A673 (cell line): ENCODE data around the gene IMMP2L. TPM values are rescaled to one million over a fixed set of nuclear protein-coding genes. Genes with fewer than 3 reads are reported as not detected.
"Not testable (repeated sequence)": the region's sequence is repeated elsewhere in the genome, so short reads cannot be mapped to it uniquely, and the experiment has no call there.

Experiments used
- BruUV-seq: library from RNA; stranded (reverse); fragments of 400-500 nt; replicated peaks from 2 replicates; lab custom pipeline; 2021; lab: Mats Ljungman, UMichigan
- CTCF ChIA-PET: fragments of 300-600 bp; sonication (Branson Sonifier 250); formaldehyde crosslinking; loops from one replicate; lab custom pipeline; 2022; ENCODE audit warnings: antibody characterized with exemption; lab: Charles Lee
- POLR2A ChIA-PET: fragments of 300-600 bp; sonication (Branson Sonifier 250); formaldehyde crosslinking; loops from one replicate; lab custom pipeline; 2022; ENCODE audit warnings: antibody characterized with exemption; ENCODE audit not compliant: low non-redundant PET; lab: Charles Lee
- DNase-seq: peaks from one replicate; pipeline ENCODE4 v3.0.0-alpha.2; 2015; ENCODE audit warnings: low spot score
- H3K27ac ChIP-seq: fragments of 200-600 bp; sonication (generic); 2 replicates; pipeline ENCODE4 v1.5.1; 2016; ENCODE audit warnings: mixed run types, low read depth, mild to moderate bottlenecking, mixed read lengths, antibody characterized with exemption, low read length; ENCODE audit not compliant: poor library complexity, severe bottlenecking
- H3K27me3 ChIP-seq: fragments of 200-600 bp; sonication (generic); replicated peaks from 2 replicates; pipeline ENCODE4 v1.6.1; 2017; ENCODE audit warnings: mixed run types, low read depth, mild to moderate bottlenecking, mixed read lengths, antibody characterized with exemption, low read length; ENCODE audit not compliant: insufficient read depth, poor library complexity
- H3K36me3 ChIP-seq: fragments of 200-600 bp; sonication (generic); 2 replicates; pipeline ENCODE4 v1.6.1; 2016; ENCODE audit warnings: mixed run types, mild to moderate bottlenecking, mixed read lengths, antibody characterized with exemption, low read length; ENCODE audit not compliant: insufficient read depth, poor library complexity, severe bottlenecking
- H3K4me1 ChIP-seq: fragments of 200-600 bp; sonication (generic); 2 replicates; pipeline ENCODE4 v1.6.1; 2017; ENCODE audit warnings: mixed run types, mild to moderate bottlenecking, mixed read lengths, antibody characterized with exemption, low read length; ENCODE audit not compliant: insufficient read depth, poor library complexity, severe bottlenecking
- H3K4me3 ChIP-seq: fragments of 200-600 bp; sonication (generic); 2 replicates; pipeline ENCODE4 v1.5.1; 2016; ENCODE audit warnings: low read depth, mixed run types, mild to moderate bottlenecking, mixed read lengths, low read length; ENCODE audit not compliant: poor library complexity, severe bottlenecking
- H3K9me3 ChIP-seq: fragments of 200-600 bp; sonication (generic); 2 replicates; pipeline ENCODE4 v1.6.1; 2016; ENCODE audit warnings: mixed run types, low read depth, mild to moderate bottlenecking, mixed read lengths, antibody characterized with exemption, low read length; ENCODE audit not compliant: poor library complexity, severe bottlenecking
- CTCF ChIP-seq: fragments of 300-800, 200-600 bp; sonication (generic); conservative IDR thresholded peaks from 2 replicates; pipeline ENCODE4 v1.5.1; 2017; ENCODE audit warnings: low read depth, mild to moderate bottlenecking, antibody characterized with exemption, low read length, moderate library complexity, mixed read lengths
- EZH2 ChIP-seq: fragments of 200-600 bp; sonication (generic); IDR thresholded peaks from 2 replicates; pipeline ENCODE4 v1.6.1; 2017; ENCODE audit warnings: borderline replicate concordance, low read depth, mild to moderate bottlenecking, mixed read lengths, antibody characterized with exemption, low read length; ENCODE audit not compliant: poor library complexity, severe bottlenecking
- intact Hi-C: fragments of 100-400 bp; cut with micrococcal nuclease; formaldehyde crosslinking; loops from one replicate; pipeline ENCODE4 v1.10.0; 2022; ENCODE audit not compliant: unreplicated experiment
- total RNA-seq: library from RNA; stranded (reverse); gene quantifications from 2 replicates; pipeline ENCODE4 v1.2.3, GENCODE V29; 2021

Gene IMMP2L
- total RNA-seq, 1 experiment from 2014 or later = 10.0 TPM

GRCh38 chr7:111075498-111075897 is 486.8 kb downstream of the IMMP2L start:
- CTCF ChIA-PET = no interaction called here
- H3K27ac ChIP-seq = no peak overlapping the region
- no TSS peak for BruUV-seq
- no peaks in the 10 kb centered on the region for H3K27me3 ChIP-seq
- no peaks in the 10 kb centered on the region for H3K9me3 ChIP-seq
- intact Hi-C loops = no loop called here
- POLR2A ChIA-PET = no interaction called here
- TF ChIP-seq EZH2 (no peak), CTCF (no peak)
- no peak for DNase-seq
- peaks cover 25% of the 10 kb centered on the region for H3K4me1 ChIP-seq
- H3K36me3 ChIP-seq = no peaks in the 10 kb centered on the region
- no peak overlapping the region for H3K4me3 ChIP-seq

- no peak for TF ChIP-seq CTCF
- TF ChIP-seq EZH2 = no peak
- BruUV-seq = no TSS peak
- Histone ChIP-seq H3K9me3 (no peaks in the 10 kb centered on the region), H3K27me3 (no peaks in the 10 kb centered on the region), H3K27ac (no peak overlapping the region), H3K4me3 (no peak overlapping the region), H3K4me1 (peaks cover 25% of the 10 kb centered on the region), H3K36me3 (no peaks in the 10 kb centered on the region)
- CTCF ChIA-PET = no interaction called here
- no peak for DNase-seq
- POLR2A ChIA-PET = no interaction called here
- intact Hi-C loops = no loop called here
Measured at GRCh38 chr7:111074748-111075146, 487.5 kb downstream of the IMMP2L start.

GRCh38 chr7:111074071-111074747 is 488.1 kb downstream of the IMMP2L start:
- intact Hi-C loops = no loop called here
- Histone ChIP-seq H3K4me3 (no peak overlapping the region), H3K27me3 (no peaks in the 10 kb centered on the region), H3K27ac (no peak overlapping the region), H3K36me3 (no peaks in the 10 kb centered on the region), H3K9me3 (no peaks in the 10 kb centered on the region), H3K4me1 (peaks cover 25% of the 10 kb centered on the region)
- DNase-seq = no peak
- BruUV-seq = no TSS peak
- ChIA-PET CTCF (no interaction called here), POLR2A (interaction anchor here (0.6 kb wide), 1 partner anchor 10 kb away, joined by 3 read pairs; no protein-coding TSS in a partner anchor)
- TF ChIP-seq CTCF = no peak
- TF ChIP-seq EZH2 = no peak

- H3K36me3 ChIP-seq, H3K4me3 ChIP-seq, BruUV-seq, H3K27ac ChIP-seq, DNase-seq, POLR2A ChIA-PET, CTCF ChIA-PET, intact Hi-C loops, H3K27me3 ChIP-seq, H3K9me3 ChIP-seq: not testable (repeated sequence)
- peaks cover 25% of the 10 kb centered on the region for H3K4me1 ChIP-seq
Measured at GRCh38 chr7:111072658-111073057, 489.6 kb downstream of the IMMP2L start.
